Suppressor macrophage (primary cell): ENCODE measurements around the gene PCDH8.
A peak's percentile ranks its signal among the peaks of the same experiment; 100 is the strongest.

Experiments
- DNase-seq, 4 experiments: peaks; one replicate each; pipeline ENCODE4 v3.0.0-alpha.2; 2020 to 2022
- total RNA-seq, 17 experiments: gene quantifications; one replicate each; lab custom pipeline; 2026; ENCODE audit warnings: mixed read lengths in 6 of 17, inconsistent platforms in 3 of 17; lab: John Stamatoyannopoulos, UW

The PCDH8 gene, protein sequence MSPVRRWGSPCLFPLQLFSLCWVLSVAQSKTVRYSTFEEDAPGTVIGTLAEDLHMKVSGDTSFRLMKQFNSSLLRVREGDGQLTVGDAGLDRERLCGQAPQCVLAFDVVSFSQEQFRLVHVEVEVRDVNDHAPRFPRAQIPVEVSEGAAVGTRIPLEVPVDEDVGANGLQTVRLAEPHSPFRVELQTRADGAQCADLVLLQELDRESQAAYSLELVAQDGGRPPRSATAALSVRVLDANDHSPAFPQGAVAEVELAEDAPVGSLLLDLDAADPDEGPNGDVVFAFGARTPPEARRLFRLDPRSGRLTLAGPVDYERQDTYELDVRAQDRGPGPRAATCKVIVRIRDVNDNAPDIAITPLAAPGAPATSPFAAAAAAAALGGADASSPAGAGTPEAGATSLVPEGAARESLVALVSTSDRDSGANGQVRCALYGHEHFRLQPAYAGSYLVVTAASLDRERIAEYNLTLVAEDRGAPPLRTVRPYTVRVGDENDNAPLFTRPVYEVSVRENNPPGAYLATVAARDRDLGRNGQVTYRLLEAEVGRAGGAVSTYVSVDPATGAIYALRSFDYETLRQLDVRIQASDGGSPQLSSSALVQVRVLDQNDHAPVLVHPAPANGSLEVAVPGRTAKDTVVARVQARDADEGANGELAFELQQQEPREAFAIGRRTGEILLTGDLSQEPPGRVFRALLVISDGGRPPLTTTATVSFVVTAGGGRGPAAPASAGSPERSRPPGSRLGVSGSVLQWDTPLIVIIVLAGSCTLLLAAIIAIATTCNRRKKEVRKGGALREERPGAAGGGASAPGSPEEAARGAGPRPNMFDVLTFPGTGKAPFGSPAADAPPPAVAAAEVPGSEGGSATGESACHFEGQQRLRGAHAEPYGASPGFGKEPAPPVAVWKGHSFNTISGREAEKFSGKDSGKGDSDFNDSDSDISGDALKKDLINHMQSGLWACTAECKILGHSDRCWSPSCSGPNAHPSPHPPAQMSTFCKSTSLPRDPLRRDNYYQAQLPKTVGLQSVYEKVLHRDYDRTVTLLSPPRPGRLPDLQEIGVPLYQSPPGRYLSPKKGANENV
- total RNA-seq, result 0 to 0.99 (median 0) reads per million in 17 experiments

DNA sequence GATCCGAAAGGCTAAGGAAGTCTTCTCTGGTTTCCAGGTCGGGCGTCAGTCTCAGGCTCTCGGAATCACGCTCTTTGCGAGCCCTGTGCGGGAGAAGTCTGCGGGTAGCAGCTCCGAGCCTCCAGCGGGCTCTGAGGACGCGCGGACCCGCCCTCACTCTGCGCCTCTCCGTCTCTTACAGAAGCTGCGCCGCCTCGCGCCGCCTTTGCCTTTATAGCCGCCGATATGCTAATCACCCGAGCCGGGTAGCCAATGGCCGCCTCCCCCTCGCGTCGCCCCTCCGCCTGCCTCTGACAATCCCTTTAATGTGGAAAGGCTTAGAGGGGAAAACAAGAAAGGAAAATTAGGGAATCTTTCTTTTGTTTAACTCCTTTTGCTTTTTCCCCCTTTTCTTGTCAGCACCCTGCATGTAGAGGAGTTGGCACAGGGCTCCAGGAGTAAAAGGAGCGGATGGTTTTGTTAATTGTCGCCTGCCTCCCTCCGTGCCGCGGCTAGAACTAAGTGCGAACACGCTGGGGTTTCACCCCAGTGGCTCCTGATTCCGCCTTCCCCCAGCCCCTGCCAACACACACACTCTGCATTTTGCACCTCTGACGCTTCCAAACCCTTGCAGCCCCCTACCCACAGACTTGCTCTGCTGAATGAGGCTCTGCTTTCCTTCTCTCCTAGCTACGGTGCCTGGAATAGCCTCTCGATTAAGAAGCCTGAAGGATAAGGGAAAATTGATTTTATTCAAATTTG is at the start of gene PCDH8:
Gene PCDH8, minus strand, starts transcription at position 186 of the 741 bp plus-strand sequence. CDS start 204 bp downstream, outside the sequence.
- no peak for DNase-seq

DNA sequence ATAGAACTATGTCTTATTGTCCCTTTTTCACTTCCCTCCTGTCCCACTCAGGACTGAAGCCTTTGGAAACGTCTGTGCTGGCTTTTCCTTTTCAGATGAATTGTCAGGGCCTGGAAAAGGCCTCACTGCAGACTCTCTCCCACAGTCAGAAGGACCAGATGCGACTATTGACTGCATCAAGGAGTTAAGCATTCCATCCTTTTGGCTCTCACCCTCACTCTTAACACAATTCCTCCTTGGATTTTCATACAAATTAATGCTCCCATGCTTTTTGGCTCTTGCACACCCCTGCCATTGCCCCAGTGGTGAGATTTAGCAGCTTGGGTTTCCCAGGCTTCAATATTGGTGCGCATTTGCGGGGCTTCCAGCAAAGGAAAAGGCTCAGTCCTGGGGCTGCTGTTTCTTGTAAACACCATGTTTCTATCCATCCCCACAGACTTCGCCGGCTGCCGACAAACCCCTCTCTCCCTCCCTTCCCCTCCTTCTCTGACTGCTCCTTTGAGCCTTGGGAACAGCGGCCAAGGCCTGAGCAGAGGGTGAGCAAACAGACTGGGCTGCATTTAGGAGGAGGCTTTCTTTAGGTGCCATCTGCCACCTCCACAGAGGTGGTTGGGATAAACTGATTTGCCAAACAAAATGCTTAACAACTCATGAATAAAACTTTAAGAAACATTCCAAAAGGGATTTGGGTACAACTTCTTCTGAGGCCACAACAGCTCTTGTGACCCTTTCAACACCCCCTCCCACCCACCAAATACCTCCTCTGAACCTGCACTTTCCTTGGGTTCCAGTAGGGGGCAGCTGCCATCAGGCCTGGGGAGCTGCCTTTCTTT is 48.6 kb upstream of the PCDH8 start:
- peak; percentile 33 to 58 (median 46) for DNase-seq

DNA sequence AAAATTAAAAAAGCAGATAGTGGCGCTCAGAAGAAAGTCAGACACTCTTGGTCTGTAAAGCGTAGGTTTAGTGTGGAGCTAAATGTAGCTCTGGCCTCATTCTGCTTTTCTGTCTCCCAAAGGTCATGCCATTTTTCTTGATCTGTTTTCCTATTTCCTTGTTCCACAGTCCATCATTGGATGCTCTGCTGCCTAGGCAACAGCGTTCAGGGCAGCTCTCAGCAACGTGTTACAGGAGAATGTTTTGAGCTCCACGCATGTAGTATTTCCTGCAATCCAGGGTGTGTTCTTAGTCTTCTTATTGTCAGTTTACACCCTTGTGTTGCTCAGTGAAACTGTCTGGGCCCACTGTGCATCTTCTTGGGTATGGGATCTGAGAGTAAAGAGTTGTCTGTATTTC is 46.0 kb upstream of the PCDH8 start:
- DNase-seq, result no peak

DNA sequence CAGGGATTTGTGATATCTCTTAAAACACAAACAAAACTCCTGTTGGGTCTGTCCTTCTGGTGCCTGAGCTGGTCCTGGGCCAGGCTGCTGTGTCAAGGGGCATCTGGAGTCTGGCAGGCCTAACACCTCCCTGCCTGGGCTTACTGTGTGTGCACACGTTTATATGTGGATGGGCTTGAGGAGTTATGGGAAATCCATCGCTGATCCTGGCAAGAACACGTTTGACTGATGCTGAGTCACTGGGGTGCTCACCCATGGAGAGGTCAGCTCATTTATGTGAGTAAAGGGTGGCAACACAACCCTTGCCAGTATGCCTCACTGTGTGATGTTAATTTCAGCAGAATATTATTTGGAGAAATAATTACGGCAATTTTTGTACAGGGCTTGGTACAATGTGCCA is 44.5 kb upstream of the PCDH8 start:
- no peak for DNase-seq

DNA sequence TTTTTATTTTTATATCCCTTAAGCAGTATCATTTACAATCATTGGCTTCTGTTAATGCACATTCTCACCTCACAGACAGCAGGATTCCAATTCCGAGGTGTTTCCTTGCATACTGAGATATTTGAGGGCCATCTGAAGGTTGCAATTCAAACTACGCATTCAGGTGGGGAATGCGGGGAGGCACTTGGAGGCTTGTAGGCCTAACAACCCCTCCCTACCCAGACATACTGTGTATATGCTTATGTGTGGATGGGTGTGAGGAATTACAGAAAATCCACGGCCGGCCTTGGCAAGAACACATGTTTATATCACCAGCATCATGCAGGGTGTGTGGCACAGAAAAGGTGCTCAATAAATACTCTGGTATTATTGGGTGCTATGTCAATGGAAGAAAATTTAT is 43.3 kb upstream of the PCDH8 start:
- no peak for DNase-seq

DNA sequence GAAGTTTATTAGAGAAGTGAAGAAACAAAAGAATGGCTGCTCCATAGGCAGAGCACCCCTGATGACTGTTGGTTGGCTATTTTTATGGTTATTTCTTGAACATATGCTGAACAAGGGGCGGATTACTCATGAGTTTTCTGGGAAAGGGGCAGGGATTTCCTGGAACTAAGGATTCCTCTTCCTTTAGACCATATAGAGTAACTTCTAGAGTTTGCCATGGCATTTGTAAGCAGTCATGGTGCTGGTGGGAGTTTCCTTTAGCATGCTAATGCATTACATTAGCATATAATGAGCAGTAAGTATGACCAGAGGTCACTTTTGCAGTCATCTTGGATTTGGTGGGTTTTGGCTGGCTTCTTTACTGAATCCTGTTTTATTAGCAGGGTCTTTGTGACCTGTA is 38.7 kb upstream of the PCDH8 start:
- DNase-seq, result no peak

DNA sequence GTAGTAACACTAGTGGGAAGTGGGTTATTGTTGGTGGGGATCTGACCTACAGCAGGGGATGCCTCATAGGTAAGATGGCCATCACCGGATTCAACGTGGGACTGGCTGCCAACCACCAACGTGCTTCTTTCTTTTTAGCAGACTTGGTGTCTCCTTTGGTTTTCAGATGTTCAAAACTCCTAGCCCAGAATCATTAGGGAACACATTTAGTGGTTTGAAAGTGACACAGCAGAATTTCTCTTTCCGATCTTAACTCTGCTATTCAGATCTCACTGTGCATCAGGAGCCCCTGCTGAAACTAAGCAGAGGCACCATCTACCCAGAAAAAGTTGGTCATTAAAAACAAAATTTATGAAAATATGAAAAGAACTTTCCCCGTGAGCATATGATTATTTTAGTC is 36.7 kb upstream of the PCDH8 start:
- DNase-seq, result no peak

DNA sequence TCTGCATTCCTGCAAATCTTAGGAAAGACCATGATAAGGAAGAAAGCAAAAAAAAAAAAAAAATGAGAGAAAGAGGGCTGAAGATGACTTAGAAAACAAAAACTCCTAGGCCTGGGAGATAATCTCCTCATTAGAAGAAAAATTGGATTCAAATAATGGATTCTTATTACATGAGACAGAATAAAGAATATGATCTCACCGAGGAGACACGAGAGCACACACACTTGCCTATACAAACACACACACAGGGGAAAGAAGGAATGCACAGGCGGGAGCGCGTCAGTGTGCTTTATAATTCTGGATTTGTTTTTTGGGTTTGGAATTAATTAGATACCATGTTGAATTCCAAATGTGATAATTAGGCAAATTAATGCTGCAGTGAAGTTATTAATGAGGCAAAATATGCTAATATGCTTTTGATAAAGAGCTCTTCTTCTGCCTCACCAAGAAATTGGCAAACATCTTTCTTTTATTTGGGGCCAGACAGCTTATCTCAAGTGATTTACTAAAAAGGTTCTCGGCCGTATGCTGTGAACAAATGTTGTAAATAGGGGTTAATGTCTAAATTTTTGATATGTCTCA is 36.1 kb upstream of the PCDH8 start:
- DNase-seq, result no peak

DNA sequence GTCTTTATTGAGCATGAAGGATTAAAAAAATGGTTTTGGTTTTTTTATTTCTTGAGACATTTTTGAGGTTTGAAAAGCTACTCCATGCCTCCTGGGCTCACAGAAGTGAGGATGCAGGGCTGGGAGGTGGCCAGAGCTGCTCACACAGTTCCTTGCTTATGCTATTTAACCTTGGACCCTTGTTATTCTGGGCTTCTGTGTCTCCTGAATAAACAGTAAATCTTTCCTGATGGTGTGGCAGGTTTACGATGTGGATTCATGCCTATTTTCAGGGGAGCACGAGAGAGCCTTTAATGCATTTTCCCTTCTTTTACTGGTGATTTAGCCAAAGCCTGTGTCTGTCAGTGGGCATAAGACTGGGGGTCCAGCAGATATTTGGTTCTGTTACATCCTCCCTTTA is 34.3 kb upstream of the PCDH8 start:
- DNase-seq, result no peak

DNA sequence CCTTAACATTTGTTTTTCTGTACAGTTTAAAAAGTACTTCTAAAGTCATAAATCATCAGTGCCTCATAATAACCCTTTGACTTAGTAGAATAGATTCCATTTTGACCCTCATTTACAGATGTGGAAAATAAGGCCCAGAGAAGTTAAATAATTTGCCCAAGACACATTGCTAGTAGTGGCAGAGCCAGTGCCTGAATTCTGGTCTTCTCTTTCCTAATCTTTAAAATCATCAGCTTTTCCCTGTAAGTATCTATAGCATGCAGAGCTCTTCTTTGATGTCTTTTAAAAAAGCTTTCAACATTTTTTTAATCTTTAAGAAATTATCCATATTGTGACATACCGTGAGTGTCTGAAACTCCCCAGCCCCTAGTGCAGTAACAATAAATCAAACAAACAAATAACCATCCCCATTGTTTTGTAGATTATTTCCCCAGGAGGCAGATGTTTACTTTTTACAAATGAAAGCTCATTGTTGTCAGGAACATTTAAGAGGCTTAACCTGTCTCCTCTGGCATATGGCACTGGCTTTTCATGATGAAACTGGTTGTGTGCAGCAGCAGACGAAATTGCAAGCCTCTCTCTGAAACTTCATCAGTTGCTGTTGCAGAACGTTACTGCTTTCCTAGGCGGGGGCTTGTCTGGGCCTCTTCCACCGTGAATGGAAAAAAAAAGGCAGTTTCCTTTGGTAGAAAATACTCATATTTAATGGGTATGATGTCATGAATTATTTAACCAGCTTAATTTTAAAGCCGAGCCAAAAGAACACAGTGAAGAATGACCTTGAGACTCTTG is 31.7 kb upstream of the PCDH8 start:
- no peak for DNase-seq

DNA sequence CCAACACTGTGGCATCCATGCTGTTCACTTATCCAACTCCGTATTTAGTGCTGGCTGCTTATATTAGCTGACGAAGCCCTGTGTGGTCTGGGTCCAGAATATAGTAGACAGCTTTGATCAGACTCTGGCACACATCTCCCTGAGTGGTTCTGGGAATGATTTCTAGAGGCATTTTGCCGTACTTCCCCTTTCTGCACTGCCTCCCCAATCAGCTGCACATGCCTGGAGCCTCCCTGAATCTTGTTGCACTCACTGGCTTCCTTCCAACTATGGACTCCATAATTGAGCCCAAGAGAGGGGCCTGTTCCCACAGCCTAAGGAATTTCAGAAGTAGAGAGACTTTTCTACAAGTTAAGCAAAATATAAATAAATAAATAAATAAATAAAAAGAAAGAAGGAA is 30.4 kb upstream of the PCDH8 start:
- peak in 1 of 4 experiments; percentile 4 for DNase-seq

DNA sequence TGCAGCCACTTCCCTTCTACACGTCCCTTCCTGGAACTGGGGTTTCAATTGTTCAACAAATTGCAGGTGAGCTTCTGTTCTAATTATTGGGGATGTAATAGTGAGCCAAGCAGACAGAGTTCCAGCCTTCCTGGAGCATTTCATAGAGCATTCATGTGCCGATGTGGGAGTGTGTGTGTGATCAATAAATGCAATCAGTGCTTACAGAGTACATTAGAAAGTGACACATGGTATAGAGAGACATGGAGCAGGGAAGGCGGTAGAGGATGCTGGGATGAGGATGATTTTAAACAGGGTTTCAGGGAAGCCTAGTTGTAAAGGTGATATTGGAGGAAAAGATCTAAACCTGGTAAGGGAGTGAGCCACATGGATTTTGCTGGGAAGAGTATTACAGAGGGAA is 21.7 kb upstream of the PCDH8 start:
- no peak for DNase-seq

DNA sequence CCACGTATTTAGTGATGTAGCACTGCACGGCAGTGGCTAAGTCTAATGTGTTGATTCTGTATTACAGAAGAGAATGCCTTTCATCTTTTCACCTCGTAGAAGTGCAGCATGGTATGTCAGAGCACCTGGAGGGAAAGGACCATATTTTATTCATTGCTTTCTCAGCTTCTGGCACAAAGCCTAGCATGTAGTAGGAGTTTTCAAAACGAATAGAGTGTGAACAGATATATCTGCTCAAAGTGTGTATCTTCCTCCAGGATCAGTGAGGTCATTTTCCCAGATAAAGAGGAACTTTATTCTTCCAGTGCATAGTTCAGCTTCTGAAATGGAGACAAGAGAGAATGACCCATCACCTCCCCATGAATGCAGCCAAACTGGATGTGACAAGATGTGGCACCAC is 21.2 kb upstream of the PCDH8 start:
- no peak for DNase-seq

DNA sequence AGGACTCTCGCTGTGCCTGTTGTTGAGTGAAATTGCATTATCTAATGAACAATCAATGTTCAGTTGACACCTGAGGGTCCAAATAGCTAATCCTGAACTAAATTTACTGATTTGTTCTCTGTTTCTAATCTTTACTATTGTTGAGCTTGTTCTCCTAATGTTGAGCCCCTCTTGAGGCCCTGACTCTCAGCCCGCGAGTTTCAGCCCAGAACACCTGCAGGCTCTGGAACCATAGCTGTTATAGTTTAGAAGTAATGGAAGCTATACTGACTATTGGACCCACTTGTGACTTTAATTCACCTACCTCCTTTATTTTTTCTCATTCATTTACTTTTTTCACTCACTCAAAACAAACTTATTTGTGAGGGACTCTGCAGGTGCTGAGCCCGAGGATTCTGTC is 20.6 kb upstream of the PCDH8 start:
- no peak for DNase-seq

DNA sequence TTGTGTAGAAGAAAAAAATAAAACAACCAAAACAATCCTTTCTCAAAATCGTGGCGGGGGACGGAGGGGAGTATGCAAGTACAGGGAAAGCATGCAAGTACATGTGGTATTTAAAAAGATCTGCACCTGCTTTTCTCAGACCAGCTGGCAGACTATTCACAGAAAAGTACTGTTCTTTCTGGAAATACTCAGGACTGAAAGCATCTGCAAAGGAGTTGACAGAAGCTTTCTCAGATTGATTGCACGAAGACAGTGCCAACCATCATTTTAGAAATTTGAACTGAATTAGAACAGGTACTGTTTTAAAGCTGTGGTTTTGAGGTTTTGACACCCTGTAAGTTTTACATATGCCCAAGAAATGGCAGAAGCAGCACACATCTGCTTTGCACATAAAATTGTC is 19.8 kb upstream of the PCDH8 start:
- DNase-seq, result no peak

DNA sequence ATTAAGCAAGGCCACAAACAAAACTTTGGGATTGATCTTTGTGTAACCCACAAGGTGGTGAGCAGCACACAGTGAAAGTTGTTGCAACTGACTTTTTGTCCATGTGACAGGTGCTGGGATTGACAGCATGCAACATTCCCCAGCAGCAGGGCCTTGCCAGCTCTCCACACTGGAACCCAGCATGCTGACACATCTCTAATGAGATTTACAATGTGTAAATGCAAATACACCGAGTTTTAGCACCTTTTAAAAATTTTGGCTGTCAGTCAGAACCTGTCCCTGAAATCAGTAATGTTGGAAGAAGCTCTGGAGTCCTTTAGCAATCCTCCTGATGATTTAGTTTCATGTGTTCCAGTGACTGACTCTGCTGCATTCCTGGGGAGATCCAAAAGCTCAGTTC is 16.5 kb upstream of the PCDH8 start:
- DNase-seq, result no peak

DNA sequence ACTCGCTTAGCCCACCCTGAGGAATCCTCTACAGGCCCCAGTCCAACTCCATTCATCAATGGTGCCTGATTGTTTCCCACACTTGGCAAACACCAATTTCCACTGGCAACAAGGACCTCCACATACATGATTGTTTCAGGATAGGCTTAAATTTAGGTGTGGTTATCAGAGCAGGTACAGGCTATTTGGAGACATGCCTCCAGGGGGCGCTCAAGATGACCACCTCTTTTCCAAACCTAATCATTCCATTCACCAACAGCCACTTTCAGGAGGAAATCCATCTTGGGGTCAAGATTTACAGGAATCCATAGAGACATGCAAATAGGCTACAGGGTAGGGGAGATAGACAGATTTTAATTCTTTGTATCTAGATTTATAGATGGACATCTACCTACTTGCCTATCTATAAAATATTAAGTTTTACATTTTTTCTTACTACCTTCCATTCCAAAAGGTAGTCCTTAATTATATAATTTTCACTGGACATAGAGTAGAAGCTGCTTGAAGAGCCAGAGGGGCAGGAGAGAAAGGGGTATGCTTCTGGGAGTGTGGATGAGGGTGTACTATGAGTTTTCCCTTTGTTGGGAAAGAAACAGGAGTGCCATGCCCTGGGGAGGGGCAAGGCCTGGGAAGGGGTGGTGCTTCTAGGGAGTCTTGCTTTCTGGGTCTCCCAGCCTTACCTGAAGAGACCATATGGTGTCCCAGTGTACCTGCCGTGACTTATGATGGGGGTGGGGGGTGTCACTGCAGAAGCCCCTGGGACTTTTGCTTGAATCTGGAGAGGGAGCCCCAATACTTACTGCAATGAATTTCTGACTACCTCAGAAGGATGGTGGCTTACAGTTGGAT is 14.1 kb upstream of the PCDH8 start:
- DNase-seq, result peak; percentile 31 to 67 (median 52)

DNA sequence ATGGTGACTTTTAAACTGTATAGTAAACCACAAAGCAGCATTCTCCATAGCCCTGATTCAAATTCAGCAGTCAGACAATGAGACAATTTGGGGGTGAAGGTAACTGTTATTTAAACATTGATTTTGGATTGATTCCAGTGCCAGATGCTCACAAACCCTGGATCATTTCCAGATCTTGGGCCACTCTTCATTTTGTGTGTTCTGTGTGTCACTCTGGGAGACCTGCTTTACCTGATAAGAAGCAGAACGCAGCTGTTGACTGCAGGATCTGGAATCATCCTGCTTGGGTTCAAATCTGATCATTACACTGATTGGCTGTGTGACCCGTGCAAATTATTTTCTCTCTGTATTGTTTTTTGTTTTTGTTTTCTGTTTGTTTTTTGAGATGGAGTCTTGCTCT is 4.0 kb upstream of the PCDH8 start:
- no peak for DNase-seq
